Measurements from ENCODE around the gene MT3.
"Not testable (repeated sequence)": the region's sequence is repeated elsewhere in the genome, so short reads cannot be mapped to it uniquely, and the experiment has no call there.

GRCh38 chr16:56582911-56583310 lies 6.4 kb upstream of the MT3 start:
- TF ChIP-seq CTCF, POLR2A (IDR thresholded peaks at IDR 0.05): not testable (repeated sequence)
